ENCODE data around the gene TCN2.
A peak's percentile ranks its signal among the peaks of the same experiment; 100 is the strongest.
"Not testable (repeated sequence)": the region's sequence is repeated elsewhere in the genome, so short reads cannot be mapped to it uniquely, and the experiment has no call there.

The TCN2 gene

DNA sequence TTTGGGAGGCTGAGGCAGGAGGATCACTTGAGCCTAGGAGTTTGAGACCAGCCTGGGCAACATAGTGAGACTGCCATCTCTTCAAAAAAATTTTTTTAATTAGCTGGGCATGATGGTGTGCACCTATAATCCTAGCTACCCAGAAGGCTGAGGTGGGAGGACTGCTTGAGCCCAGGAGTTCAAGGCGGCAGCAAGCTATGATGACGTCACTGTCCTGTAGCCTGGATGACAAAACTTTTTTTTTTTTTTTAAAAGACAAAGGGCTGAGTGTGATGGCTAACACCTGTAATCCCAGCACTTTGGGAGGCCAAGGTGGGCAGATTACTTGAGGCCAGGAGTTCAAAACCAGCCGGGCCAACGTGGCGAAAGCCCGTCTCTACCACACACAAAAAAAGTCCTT lies 12.9 kb downstream of the TCN2 start:
- not testable (repeated sequence) for H3K9me3 ChIP-seq (ENCODE audit: control insufficient read depth, low read length); H4K8ac ChIP-seq (ENCODE audit: low read length); H2AK5ac ChIP-seq (ENCODE audit: low read length, severe bottlenecking); H3K14ac ChIP-seq (ENCODE audit: low read length in 2 of 2); H3K9ac ChIP-seq (ENCODE audit: low read length); H2BK15ac ChIP-seq (ENCODE audit: low read depth, poor library complexity, severe bottlenecking); DNase-seq; H3K23ac ChIP-seq (ENCODE audit: low read length in 2 of 2); H2BK5ac ChIP-seq (ENCODE audit: low read depth, low read length, poor library complexity, severe bottlenecking); H3K79me1 ChIP-seq (replicated peaks; ENCODE audit: low read length, poor library complexity, severe bottlenecking); H2BK120ac ChIP-seq (ENCODE audit: low read depth, low read length); H3K4me2 ChIP-seq (ENCODE audit: low read length, poor library complexity, severe bottlenecking); H3K4me1 ChIP-seq (ENCODE audit: control insufficient read depth, insufficient read depth, low read depth, low read length); H2BK12ac ChIP-seq (ENCODE audit: low read length in 2 of 2); H4K91ac ChIP-seq (ENCODE audit: low read length); H3K27me3 ChIP-seq (ENCODE audit: control insufficient read depth in 1 of 2, insufficient read depth in 1 of 2, low read length in 2 of 2); H3K27ac ChIP-seq (ENCODE audit: low read length, poor library complexity, severe bottlenecking); H2AFZ ChIP-seq (ENCODE audit: low read depth, low read length); H3K4me3 ChIP-seq (ENCODE audit: insufficient read depth in 1 of 2, low read depth in 1 of 2, low read length in 2 of 2); H3K4ac ChIP-seq (ENCODE audit: low read depth in 1 of 2, low read length in 2 of 2); H3K18ac ChIP-seq (ENCODE audit: low read depth in 1 of 2, low read length in 2 of 2)
- 100% methylated on average over 4 of the region's 6 CpGs for WGBS
- peaks cover 2 to 22% of the 10 kb centered on the region in 2 experiments for H3K36me3 ChIP-seq (ENCODE audit: control insufficient read depth in 1 of 2, insufficient read depth in 2 of 2, low read depth in 1 of 2, low read length in 2 of 2)

- Histone ChIP-seq H3K4ac (ENCODE audit: low read depth in 1 of 2, low read length in 2 of 2) (no peak overlapping the region), H2BK120ac (ENCODE audit: low read depth, low read length) (no peak overlapping the region), H3K79me1 (replicated peaks; ENCODE audit: low read length, poor library complexity, severe bottlenecking) (no peaks in the 10 kb centered on the region), H3K23ac (ENCODE audit: low read length in 2 of 2) (no peak overlapping the region), H3K36me3 (ENCODE audit: control insufficient read depth in 1 of 2, insufficient read depth in 2 of 2, low read depth in 1 of 2, low read length in 2 of 2) (peaks cover 0 to 11% of the 10 kb centered on the region in 2 experiments), H2BK12ac (ENCODE audit: low read length in 2 of 2) (no peak overlapping the region), H3K4me3 (ENCODE audit: insufficient read depth in 1 of 2, low read depth in 1 of 2, low read length in 2 of 2) (no peak overlapping the region), H2AFZ (ENCODE audit: low read depth, low read length) (no peak overlapping the region), H3K9me3 (ENCODE audit: control insufficient read depth, low read length) (no peaks in the 10 kb centered on the region), H2BK5ac (ENCODE audit: low read depth, low read length, poor library complexity, severe bottlenecking) (no peak overlapping the region), H3K27me3 (ENCODE audit: control insufficient read depth in 1 of 2, insufficient read depth in 1 of 2, low read length in 2 of 2) (no peaks in the 10 kb centered on the region), H2AK5ac (ENCODE audit: low read length, severe bottlenecking) (no peak overlapping the region), H3K14ac (ENCODE audit: low read length in 2 of 2) (no peak overlapping the region), H3K4me1 (ENCODE audit: control insufficient read depth, insufficient read depth, low read depth, low read length) (no peaks in the 10 kb centered on the region), H3K9ac (ENCODE audit: low read length) (no peak overlapping the region), H3K27ac (ENCODE audit: low read length, poor library complexity, severe bottlenecking) (no peak overlapping the region), H3K18ac (ENCODE audit: low read depth in 1 of 2, low read length in 2 of 2) (no peak overlapping the region), H4K8ac (ENCODE audit: low read length) (no peak overlapping the region), H2BK15ac (ENCODE audit: low read depth, poor library complexity, severe bottlenecking) (no peak overlapping the region), H4K91ac (ENCODE audit: low read length) (peak overlapping the region; percentile 53), H3K4me2 (ENCODE audit: low read length, poor library complexity, severe bottlenecking) (no peak overlapping the region)
- no peak for DNase-seq
- 96% methylated on average over 5 of the region's 5 CpGs for WGBS
Observed at GRCh38 chr22:30626413-30626812, 19.4 kb downstream of the TCN2 start.

DNA sequence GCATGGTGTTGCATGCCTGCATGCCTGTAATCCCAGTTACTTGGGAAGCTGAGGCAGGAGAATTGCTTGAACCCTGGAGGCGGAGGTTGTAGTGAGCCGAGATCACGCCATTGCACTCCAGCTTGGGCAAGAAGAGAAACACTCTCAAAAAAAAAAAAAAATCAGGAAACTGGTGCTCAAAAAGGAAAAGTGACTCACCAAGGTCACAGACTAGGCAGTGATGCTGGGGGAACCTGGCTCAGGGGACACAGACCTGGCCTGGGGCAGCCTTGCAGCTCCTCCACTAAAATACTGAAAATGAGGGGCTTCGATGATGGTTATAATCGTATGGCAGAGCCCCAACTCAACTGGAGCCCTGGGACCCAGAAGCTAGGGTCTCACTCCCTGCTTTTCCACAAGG lies 20.5 kb downstream of the TCN2 start:
- Histone ChIP-seq H3K79me1 (replicated peaks; ENCODE audit: low read length, poor library complexity, severe bottlenecking) (no peaks in the 10 kb centered on the region), H3K27ac (ENCODE audit: low read length, poor library complexity, severe bottlenecking) (no peak overlapping the region), H4K91ac (ENCODE audit: low read length) (no peak overlapping the region), H2AK5ac (ENCODE audit: low read length, severe bottlenecking) (no peak overlapping the region), H3K4me1 (ENCODE audit: control insufficient read depth, insufficient read depth, low read depth, low read length) (no peaks in the 10 kb centered on the region), H3K4me2 (ENCODE audit: low read length, poor library complexity, severe bottlenecking) (no peak overlapping the region), H3K9ac (ENCODE audit: low read length) (no peak overlapping the region), H3K27me3 (ENCODE audit: control insufficient read depth in 1 of 2, insufficient read depth in 1 of 2, low read length in 2 of 2) (no peaks in the 10 kb centered on the region), H2BK120ac (ENCODE audit: low read depth, low read length) (no peak overlapping the region), H2BK12ac (ENCODE audit: low read length in 2 of 2) (no peak overlapping the region), H2BK15ac (ENCODE audit: low read depth, poor library complexity, severe bottlenecking) (no peak overlapping the region), H2AFZ (ENCODE audit: low read depth, low read length) (no peak overlapping the region), H3K4me3 (ENCODE audit: insufficient read depth in 1 of 2, low read depth in 1 of 2, low read length in 2 of 2) (no peak overlapping the region), H2BK5ac (ENCODE audit: low read depth, low read length, poor library complexity, severe bottlenecking) (no peak overlapping the region), H3K9me3 (ENCODE audit: control insufficient read depth, low read length) (no peaks in the 10 kb centered on the region), H3K14ac (ENCODE audit: low read length in 2 of 2) (no peak overlapping the region), H3K36me3 (ENCODE audit: control insufficient read depth in 1 of 2, insufficient read depth in 2 of 2, low read depth in 1 of 2, low read length in 2 of 2) (peaks cover 0 to 8% of the 10 kb centered on the region in 2 experiments), H3K23ac (ENCODE audit: low read length in 2 of 2) (no peak overlapping the region), H3K4ac (ENCODE audit: low read depth in 1 of 2, low read length in 2 of 2) (no peak overlapping the region), H4K8ac (ENCODE audit: low read length) (no peak overlapping the region), H3K18ac (ENCODE audit: low read depth in 1 of 2, low read length in 2 of 2) (no peak overlapping the region)
- no peak for DNase-seq
- WGBS: 80% methylated on average over 5 of the region's 5 CpGs

DNA sequence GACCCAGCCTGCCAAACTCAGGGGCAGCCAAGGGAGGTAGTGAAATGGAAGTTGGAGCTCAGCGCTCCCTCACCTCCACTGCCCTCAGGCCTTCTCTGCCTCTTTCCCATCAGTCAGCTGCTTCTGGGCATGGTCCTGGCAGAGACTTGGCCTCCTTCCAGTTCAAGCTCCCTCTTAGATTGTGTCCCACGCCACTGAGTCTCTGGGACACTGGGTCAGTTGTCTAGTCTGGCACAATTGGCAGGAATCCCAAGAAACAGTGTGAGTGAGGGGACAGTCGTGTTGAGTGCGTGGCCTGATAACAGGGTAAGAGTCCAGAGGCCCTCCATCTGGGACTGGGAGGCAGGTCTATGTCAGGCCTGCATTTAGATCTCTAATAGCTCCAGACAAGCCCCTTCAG lies 21.5 kb downstream of the TCN2 start:
- H3K4me2 ChIP-seq (ENCODE audit: low read length, poor library complexity, severe bottlenecking): no peak overlapping the region
- H3K9me3 ChIP-seq (ENCODE audit: control insufficient read depth, low read length): no peaks in the 10 kb centered on the region
- no peaks in the 10 kb centered on the region for H3K27me3 ChIP-seq (ENCODE audit: control insufficient read depth in 1 of 2, insufficient read depth in 1 of 2, low read length in 2 of 2)
- no peak overlapping the region for H4K91ac ChIP-seq (ENCODE audit: low read length)
- WGBS: 76% methylated on average over 4 of the region's 4 CpGs
- DNase-seq: no peak
- no peak overlapping the region for H3K4ac ChIP-seq (ENCODE audit: low read depth in 1 of 2, low read length in 2 of 2)
- no peak overlapping the region for H3K9ac ChIP-seq (ENCODE audit: low read length)
- no peaks in the 10 kb centered on the region for H3K4me1 ChIP-seq (ENCODE audit: control insufficient read depth, insufficient read depth, low read depth, low read length)
- H3K79me1 ChIP-seq (replicated peaks; ENCODE audit: low read length, poor library complexity, severe bottlenecking): no peaks in the 10 kb centered on the region
- H3K27ac ChIP-seq (ENCODE audit: low read length, poor library complexity, severe bottlenecking): no peak overlapping the region
- H2BK5ac ChIP-seq (ENCODE audit: low read depth, low read length, poor library complexity, severe bottlenecking): no peak overlapping the region
- no peak overlapping the region for H4K8ac ChIP-seq (ENCODE audit: low read length)
- no peak overlapping the region for H2BK15ac ChIP-seq (ENCODE audit: low read depth, poor library complexity, severe bottlenecking)
- no peak overlapping the region for H3K14ac ChIP-seq (ENCODE audit: low read length in 2 of 2)
- no peak overlapping the region for H3K4me3 ChIP-seq (ENCODE audit: insufficient read depth in 1 of 2, low read depth in 1 of 2, low read length in 2 of 2)
- no peak overlapping the region for H3K18ac ChIP-seq (ENCODE audit: low read depth in 1 of 2, low read length in 2 of 2)
- no peak overlapping the region for H2AK5ac ChIP-seq (ENCODE audit: low read length, severe bottlenecking)
- H3K36me3 ChIP-seq (ENCODE audit: control insufficient read depth in 1 of 2, insufficient read depth in 2 of 2, low read depth in 1 of 2, low read length in 2 of 2): peaks cover 0 to 8% of the 10 kb centered on the region in 2 experiments
- no peak overlapping the region for H2BK12ac ChIP-seq (ENCODE audit: low read length in 2 of 2)
- H2BK120ac ChIP-seq (ENCODE audit: low read depth, low read length): no peak overlapping the region
- H2AFZ ChIP-seq (ENCODE audit: low read depth, low read length): no peak overlapping the region
- no peak overlapping the region for H3K23ac ChIP-seq (ENCODE audit: low read length in 2 of 2)
